HG03432 (cell line): Measurements from ENCODE around the gene BCL2.

Source experiments
- ATAC-seq: cut with Tn5 transposase; IDR thresholded peaks from one replicate; pipeline ENCODE4 v1.9.1; 2021; ENCODE audit warnings: mild to moderate bottlenecking, moderate library complexity; ENCODE audit not compliant: unreplicated experiment

Gene BCL2

GRCh38 chr18:63311118-63312018 is 8.2 kb downstream of the BCL2 start:
- peak; percentile 77 for ATAC-seq

- ATAC-seq = no peak
Observed at GRCh38 chr18:63309422-63309821, 10.1 kb downstream of the BCL2 start.

- no peak for ATAC-seq
Observed at GRCh38 chr18:63307551-63308200, 11.9 kb downstream of the BCL2 start.

GRCh38 chr18:63306819-63307550 is 12.6 kb downstream of the BCL2 start:
- ATAC-seq = no peak

- ATAC-seq = no peak
Observed at GRCh38 chr18:63306249-63306648, 13.3 kb downstream of the BCL2 start.

- ATAC-seq = no peak
Observed at GRCh38 chr18:63303547-63303946, 16.0 kb downstream of the BCL2 start.

- no peak for ATAC-seq
Observed at GRCh38 chr18:63302636-63303405, 16.7 kb downstream of the BCL2 start.

GRCh38 chr18:63302220-63302619 is 17.3 kb downstream of the BCL2 start:
- no peak for ATAC-seq

GRCh38 chr18:63301434-63301833 is 18.1 kb downstream of the BCL2 start:
- no peak for ATAC-seq

GRCh38 chr18:63299837-63300745 is 19.5 kb downstream of the BCL2 start:
- peak; percentile 80 for ATAC-seq

GRCh38 chr18:63298400-63299365 is 20.9 kb downstream of the BCL2 start:
- no peak for ATAC-seq

GRCh38 chr18:63297687-63298399 is 21.7 kb downstream of the BCL2 start:
- ATAC-seq = no peak

- ATAC-seq = no peak
Observed at GRCh38 chr18:63293935-63294334, 25.6 kb downstream of the BCL2 start.

GRCh38 chr18:63292831-63293683 is 26.5 kb downstream of the BCL2 start:
- peak; percentile 73 for ATAC-seq

GRCh38 chr18:63291278-63291677 is 28.3 kb downstream of the BCL2 start:
- no peak for ATAC-seq

- ATAC-seq = no peak
Observed at GRCh38 chr18:63290821-63291200, 28.8 kb downstream of the BCL2 start.

GRCh38 chr18:63290166-63290820 is 29.3 kb downstream of the BCL2 start:
- no peak for ATAC-seq
